ENCODE measurements around the gene SMG7.
"Not testable (repeated sequence)": the region's sequence is repeated elsewhere in the genome, so short reads cannot be mapped to it uniquely, and the experiment has no call there.

Gene SMG7, protein sequence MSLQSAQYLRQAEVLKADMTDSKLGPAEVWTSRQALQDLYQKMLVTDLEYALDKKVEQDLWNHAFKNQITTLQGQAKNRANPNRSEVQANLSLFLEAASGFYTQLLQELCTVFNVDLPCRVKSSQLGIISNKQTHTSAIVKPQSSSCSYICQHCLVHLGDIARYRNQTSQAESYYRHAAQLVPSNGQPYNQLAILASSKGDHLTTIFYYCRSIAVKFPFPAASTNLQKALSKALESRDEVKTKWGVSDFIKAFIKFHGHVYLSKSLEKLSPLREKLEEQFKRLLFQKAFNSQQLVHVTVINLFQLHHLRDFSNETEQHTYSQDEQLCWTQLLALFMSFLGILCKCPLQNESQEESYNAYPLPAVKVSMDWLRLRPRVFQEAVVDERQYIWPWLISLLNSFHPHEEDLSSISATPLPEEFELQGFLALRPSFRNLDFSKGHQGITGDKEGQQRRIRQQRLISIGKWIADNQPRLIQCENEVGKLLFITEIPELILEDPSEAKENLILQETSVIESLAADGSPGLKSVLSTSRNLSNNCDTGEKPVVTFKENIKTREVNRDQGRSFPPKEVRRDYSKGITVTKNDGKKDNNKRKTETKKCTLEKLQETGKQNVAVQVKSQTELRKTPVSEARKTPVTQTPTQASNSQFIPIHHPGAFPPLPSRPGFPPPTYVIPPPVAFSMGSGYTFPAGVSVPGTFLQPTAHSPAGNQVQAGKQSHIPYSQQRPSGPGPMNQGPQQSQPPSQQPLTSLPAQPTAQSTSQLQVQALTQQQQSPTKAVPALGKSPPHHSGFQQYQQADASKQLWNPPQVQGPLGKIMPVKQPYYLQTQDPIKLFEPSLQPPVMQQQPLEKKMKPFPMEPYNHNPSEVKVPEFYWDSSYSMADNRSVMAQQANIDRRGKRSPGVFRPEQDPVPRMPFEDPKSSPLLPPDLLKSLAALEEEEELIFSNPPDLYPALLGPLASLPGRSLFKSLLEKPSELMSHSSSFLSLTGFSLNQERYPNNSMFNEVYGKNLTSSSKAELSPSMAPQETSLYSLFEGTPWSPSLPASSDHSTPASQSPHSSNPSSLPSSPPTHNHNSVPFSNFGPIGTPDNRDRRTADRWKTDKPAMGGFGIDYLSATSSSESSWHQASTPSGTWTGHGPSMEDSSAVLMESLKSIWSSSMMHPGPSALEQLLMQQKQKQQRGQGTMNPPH

GRCh38 chr1:183472488-183473216, at the start of gene SMG7:
Gene SMG7, plus strand, starts transcription at chr1:183472499. Its CDS starts 122 bp downstream, at chr1:183472621.
- in situ Hi-C loops (cut with MboI; ENCODE audit: low sequenced_read_pairs), result no loop called here

DNA sequence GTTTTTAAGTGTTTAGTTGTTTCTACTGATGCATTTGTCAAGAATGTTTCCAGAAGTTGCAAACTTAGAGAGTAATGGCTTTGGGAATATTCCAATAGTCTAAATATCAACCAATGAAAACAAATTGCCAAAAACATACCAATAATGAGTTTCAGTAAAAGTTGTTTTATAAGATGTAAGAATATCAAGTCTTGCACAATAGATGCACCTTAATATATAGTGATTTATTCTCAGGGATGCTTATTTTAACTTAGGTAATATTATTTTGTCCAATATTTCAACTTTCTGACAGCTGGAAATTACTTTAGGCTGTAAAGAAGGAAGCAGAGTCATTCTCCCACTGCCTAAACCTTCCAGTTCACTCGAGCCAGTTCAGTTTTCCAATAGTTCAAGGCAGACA, 48.8 kb upstream of the SMG7 start:
- in situ Hi-C loops (cut with MboI; ENCODE audit: low sequenced_read_pairs), result no loop called here

GRCh38 chr1:183424691-183425090, 47.6 kb upstream of the SMG7 start:
- in situ Hi-C loops (cut with MboI; ENCODE audit: low sequenced_read_pairs), result no loop called here

DNA sequence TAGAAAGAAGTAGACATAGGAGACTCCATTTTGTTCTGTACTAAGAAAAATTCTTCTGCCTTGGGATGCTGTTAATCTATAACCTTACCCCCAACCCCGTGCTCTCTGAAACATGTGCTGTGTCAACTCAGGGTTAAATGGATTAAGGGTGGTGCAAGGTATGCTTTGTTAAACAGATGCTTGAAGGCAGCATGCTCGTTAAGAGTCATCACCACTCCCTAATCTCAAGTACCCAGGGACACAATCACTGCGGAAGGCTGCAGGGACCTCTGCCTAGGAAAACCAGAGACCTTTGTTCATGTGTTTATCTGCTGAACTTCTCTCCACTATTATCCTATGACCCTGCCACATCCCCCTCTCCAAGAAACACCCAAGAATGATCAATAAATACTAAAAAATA, 44.7 kb upstream of the SMG7 start:
- in situ Hi-C loops (cut with MboI; ENCODE audit: low sequenced_read_pairs), result not testable (repeated sequence)

DNA sequence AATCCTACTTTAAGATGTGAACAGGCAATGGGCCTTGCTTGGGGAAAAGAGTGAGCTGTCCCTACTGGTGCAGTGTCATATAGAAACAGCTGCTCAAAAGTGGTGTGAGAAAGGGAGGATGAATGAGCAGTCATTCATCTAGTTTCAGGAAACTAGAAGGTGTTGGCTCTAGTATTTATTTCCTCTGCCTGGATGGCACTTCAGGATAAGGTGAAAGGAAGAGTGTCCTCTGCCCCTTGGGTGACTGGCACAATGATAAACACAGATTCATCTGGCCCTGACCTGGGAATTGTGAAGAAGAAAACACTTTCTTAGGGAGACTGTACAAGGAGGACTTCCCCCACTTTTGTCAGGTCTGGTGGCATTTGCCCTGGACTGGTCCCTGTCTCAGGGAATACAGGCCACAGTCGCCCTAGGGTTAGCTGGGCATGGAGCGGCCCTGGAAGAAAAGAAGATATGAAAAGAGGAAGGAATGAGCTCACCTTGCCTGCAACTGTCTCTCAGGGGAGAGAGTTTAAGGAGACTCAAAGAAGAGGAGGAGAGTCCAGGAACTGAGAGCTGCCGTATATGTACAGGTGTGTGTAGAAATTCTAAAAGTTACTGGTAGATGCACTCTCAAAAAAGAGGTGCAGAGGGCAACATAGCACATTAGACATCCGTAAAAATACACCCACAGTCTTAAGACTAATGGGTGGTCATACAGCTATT, 40.3 kb upstream of the SMG7 start:
- in situ Hi-C loops (cut with MboI; ENCODE audit: low sequenced_read_pairs), result no loop called here

- in situ Hi-C loops (cut with MboI; ENCODE audit: low sequenced_read_pairs), result no loop called here
These were observed 39.8 kb upstream of the SMG7 start for GRCh38 chr1:183432548-183432875.

DNA sequence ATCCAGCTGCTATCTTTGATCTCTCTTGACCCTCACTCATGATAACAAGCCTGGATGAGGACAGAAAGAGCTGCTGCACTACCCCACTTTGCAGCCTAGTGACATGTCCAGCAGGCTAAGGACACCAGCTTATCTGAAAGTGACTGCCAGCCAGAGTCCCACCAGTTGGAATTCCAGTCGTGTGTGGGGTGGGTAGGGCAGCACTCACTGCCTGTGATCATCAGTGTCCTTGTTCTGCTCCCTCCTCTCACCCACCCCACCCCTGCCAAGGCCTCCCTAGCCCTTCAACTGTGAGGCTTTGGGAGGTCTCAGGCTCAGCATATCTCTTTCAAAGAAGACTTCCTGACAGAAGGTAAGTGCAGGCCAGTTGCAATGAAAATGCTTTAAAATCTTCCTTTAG, 38.6 kb upstream of the SMG7 start:
- in situ Hi-C loops (cut with MboI; ENCODE audit: low sequenced_read_pairs), result no loop called here

DNA sequence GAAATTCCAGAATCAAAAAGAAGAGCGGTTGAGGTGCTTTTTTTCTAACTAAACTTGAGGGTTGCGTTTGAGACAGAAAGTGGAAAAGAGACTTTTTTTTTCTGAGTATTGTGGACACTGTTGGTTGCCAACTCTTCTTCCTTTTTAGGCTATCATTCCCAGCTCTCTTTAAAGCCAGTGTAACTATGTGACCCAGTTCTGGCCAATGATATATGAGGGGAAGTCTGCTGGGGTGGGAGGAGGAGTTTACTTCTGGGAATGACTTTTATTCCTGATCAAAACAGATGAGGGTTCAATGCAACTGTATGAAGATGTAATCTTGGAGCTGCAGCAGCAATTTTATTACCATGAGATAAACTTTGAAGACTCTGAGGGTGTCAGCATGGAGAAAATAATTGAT, 36.8 kb upstream of the SMG7 start:
- in situ Hi-C loops (cut with MboI; ENCODE audit: low sequenced_read_pairs), result no loop called here

GRCh38 chr1:183438060-183438459, 34.2 kb upstream of the SMG7 start:
- in situ Hi-C loops (cut with MboI; ENCODE audit: low sequenced_read_pairs), result no loop called here

DNA sequence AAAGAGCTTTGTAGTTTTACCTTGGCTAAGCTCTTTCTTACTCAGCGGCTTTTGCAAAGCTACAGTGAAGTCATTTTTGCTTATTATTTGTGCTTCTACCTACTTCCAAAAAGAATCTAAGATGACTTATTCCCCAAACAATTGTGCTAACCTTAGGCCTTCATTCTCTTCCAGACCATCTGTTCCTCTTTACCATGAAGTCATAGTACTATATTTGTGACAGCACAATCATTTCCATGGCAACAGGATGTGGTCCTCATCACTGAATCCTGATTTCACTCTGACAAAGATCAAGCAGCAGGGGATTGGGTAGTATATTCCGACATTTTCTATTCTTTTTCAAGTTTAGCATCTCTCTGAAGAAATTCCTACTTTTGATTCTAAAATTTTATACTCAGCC, 29.3 kb upstream of the SMG7 start:
- in situ Hi-C loops (cut with MboI; ENCODE audit: low sequenced_read_pairs), result no loop called here

DNA sequence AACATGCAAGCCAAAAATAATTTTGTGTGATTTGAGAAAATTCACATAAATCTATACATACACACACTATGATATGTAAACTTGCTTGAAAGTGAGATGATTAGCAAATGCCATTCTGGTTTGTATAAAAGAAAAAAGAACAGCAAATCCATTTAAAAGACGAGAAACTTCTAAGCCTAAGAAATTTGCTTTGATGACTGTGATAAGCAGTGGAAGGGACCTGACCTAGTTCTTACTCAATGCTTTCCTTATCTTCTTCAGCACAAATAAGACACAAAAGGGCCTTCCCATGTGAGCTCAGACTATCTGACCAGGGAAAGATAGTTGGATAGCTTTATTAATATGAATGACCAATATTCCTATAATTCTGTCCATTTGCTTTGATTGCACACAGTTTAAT, 28.8 kb upstream of the SMG7 start:
- in situ Hi-C loops (cut with MboI; ENCODE audit: low sequenced_read_pairs), result no loop called here

GRCh38 chr1:183444243-183444642, 28.1 kb upstream of the SMG7 start:
- in situ Hi-C loops (cut with MboI; ENCODE audit: low sequenced_read_pairs), result no loop called here

GRCh38 chr1:183449223-183449770, 23.0 kb upstream of the SMG7 start:
- in situ Hi-C loops (cut with MboI; ENCODE audit: low sequenced_read_pairs), result no loop called here

DNA sequence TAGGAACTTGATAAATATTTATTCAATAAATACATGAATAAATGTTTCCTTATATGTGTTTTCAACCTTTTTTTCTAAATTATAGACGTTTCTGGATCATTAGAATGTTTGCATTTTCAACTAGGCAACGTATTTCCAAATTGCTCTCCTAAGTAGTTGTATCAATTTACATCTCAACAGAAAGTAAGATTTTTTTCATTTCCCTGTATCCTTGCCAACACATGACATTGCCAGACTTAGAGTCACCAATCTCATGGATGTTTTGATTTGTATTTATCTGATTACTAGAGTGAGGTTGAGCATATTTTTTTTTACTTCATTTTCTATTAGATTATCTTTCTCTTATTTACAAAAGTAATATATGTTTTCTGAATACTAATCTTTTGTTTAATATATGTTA, 22.2 kb upstream of the SMG7 start:
- in situ Hi-C loops (cut with MboI; ENCODE audit: low sequenced_read_pairs), result no loop called here

DNA sequence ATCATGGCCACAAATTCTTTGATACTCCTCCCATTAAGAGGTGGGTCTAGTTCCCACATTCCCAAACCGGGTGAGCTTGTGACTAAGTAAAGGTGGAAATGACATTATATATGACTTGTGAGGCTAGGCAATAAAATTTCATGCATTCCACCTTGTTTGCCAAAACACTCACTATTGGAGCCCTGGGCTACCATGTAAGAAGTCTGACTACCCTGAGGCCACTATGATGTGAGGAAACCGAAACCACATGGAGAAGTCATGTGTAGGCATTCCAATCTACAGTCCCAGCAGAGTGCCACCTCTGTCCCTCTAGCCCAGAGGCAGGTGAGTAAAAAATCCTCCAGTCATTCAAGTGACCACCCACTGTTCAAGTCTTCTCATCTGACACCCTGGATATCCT, 17.9 kb upstream of the SMG7 start:
- in situ Hi-C loops (cut with MboI; ENCODE audit: low sequenced_read_pairs), result no loop called here

GRCh38 chr1:183456826-183457225, 15.5 kb upstream of the SMG7 start:
- in situ Hi-C loops (cut with MboI; ENCODE audit: low sequenced_read_pairs), result no loop called here

DNA sequence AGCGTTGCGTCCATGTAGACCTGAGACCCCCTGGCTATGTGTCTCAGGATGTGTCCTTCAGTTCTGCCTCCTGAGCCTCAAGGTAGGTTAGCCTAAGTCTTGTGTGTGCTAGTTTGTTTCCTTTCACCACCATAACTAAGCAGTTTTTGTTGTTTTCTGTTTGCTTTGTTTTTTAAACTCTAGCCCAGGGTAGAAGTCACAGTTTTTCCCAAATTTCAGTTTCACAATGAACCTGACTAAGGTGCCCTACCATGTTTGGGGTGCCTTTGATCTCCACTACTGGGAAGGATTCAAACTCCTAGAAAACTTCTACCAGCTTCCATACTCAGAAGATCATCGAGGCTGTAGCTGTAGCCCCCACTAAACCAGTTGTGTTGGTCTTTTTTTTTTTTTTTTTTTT, 14.8 kb upstream of the SMG7 start:
- in situ Hi-C loops (cut with MboI; ENCODE audit: low sequenced_read_pairs), result no loop called here

- in situ Hi-C loops (cut with MboI; ENCODE audit: low sequenced_read_pairs), result no loop called here
These were observed 11.7 kb upstream of the SMG7 start for GRCh38 chr1:183460596-183460995.

- in situ Hi-C loops (cut with MboI; ENCODE audit: low sequenced_read_pairs), result no loop called here
These were observed 10.9 kb upstream of the SMG7 start for GRCh38 chr1:183461350-183461749.

DNA sequence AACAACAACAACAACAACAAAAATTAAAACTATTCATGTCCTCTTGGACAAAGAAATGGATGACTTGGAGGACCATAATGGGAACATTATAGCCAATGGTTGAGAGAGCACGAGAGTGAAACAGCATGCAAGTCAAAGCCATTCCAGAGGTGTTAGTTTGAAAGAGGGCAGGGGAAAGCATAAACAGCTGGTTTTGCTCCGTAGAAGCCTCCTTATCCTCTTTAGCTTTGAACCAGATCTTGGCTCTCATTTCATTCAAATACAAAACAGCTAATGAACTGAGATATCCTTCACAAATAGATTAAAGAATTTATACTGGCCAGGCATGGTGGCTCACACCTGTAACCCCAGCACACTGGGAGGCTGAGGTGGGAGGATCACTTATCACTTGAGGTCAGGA, 8.7 kb upstream of the SMG7 start:
- in situ Hi-C loops (cut with MboI; ENCODE audit: low sequenced_read_pairs), result no loop called here

Measured in hTERT RPE-1 (cell line).